Mesendoderm (in vitro differentiated cells): ENCODE results near the gene EDN2.

ENCODE experiments used
- DNase-seq: peaks from one replicate; pipeline ENCODE4 v3.0.0; 2013
- H2AK5ac ChIP-seq: 2 replicates; pipeline ENCODE4 v1.6.1; 2013; ENCODE audit warnings: low read length, inconsistent platforms
- H2BK120ac ChIP-seq: 2 replicates; pipeline ENCODE4 v1.6.1; 2013; ENCODE audit warnings: low read depth, mild to moderate bottlenecking, low read length, moderate library complexity, mixed read lengths
- H2BK15ac ChIP-seq: replicated peaks from 2 replicates; pipeline ENCODE4 v1.6.1; 2013; ENCODE audit warnings: low read depth, mild to moderate bottlenecking, moderate library complexity
- H2BK5ac ChIP-seq: 2 replicates; pipeline ENCODE4 v1.6.1; 2013; ENCODE audit warnings: low read length, inconsistent platforms
- H3K18ac ChIP-seq: 2 replicates; pipeline ENCODE4 v1.6.1; 2013; ENCODE audit warnings: mild to moderate bottlenecking, low read length, mixed read lengths
- H3K23ac ChIP-seq: one replicate; pipeline ENCODE4 v1.6.1; 2013; ENCODE audit warnings: low read length
- H3K27ac ChIP-seq: 2 replicates; pipeline ENCODE4 v1.5.1; 2013; ENCODE audit warnings: low read depth, mild to moderate bottlenecking, inconsistent platforms, low read length, moderate library complexity
- H3K27me3 ChIP-seq: 2 replicates; pipeline ENCODE4 v1.6.1; 2013; ENCODE audit warnings: low read length, control low read depth, mild to moderate bottlenecking, inconsistent platforms; ENCODE audit not compliant: insufficient read depth, poor library complexity
- H3K36me3 ChIP-seq: 2 replicates; pipeline ENCODE4 v1.6.1; 2013; ENCODE audit warnings: low read length, inconsistent platforms; ENCODE audit not compliant: control insufficient read depth, insufficient read depth
- H3K4ac ChIP-seq: one replicate; pipeline ENCODE4 v1.6.1; 2013; ENCODE audit warnings: low read depth, mild to moderate bottlenecking, low read length, moderate library complexity
- H3K4me1 ChIP-seq: 2 replicates; pipeline ENCODE4 v1.6.1; 2013; ENCODE audit warnings: low read depth, low read length, inconsistent platforms; ENCODE audit not compliant: control insufficient read depth
- H3K4me2 ChIP-seq: 2 replicates; pipeline ENCODE4 v1.6.1; 2013; ENCODE audit warnings: low read length
- H3K4me3 ChIP-seq: 2 replicates; pipeline ENCODE4 v1.5.1; 2013; ENCODE audit warnings: mild to moderate bottlenecking, low read length
- H3K56ac ChIP-seq: one replicate; pipeline ENCODE4 v1.6.1; 2013; ENCODE audit warnings: low read length
- H3K79me1 ChIP-seq: 2 replicates; pipeline ENCODE4 v1.6.1; 2013; ENCODE audit warnings: low read length, inconsistent platforms
- H3K79me2 ChIP-seq: 2 replicates; pipeline ENCODE4 v1.6.1; 2013; ENCODE audit warnings: mild to moderate bottlenecking, low read length; ENCODE audit not compliant: control insufficient read depth, insufficient read depth
- H3K9ac ChIP-seq: 2 replicates; pipeline ENCODE4 v1.6.1; 2013; ENCODE audit warnings: low read length, inconsistent platforms
- H4K5ac ChIP-seq: one replicate; pipeline ENCODE4 v1.6.1; 2013; ENCODE audit warnings: low read length
- H4K8ac ChIP-seq: one replicate; pipeline ENCODE4 v1.6.1; 2013; ENCODE audit warnings: low read depth, mild to moderate bottlenecking, control low read depth, low read length, moderate library complexity
- WGBS: extraction: QIAGEN DNeasy Blood & Tissue Kit; methylation state at CpG from one replicate; pipeline ENCODE4 v1.1.7; 2013; ENCODE audit warnings: low lambda C conversion rate, missing lambda C conversion rate; ENCODE audit not compliant: insufficient coverage; ENCODE audit errors: extremely low coverage; 5-methylcytosine and 5-hydroxymethylcytosine counted together

EDN2 gene

GRCh38 chr1:41456847-41457540, 27.5 kb downstream of the EDN2 start:
- Histone ChIP-seq H3K4me1 (no peaks in the 10 kb centered on the region), H3K4me3 (no peak overlapping the region), H3K18ac (no peak overlapping the region), H2BK5ac (no peak overlapping the region), H3K23ac (no peak overlapping the region), H2BK15ac (no peak overlapping the region), H3K56ac (no peak overlapping the region), H4K5ac (no peak overlapping the region), H3K79me2 (no peaks in the 10 kb centered on the region), H2AK5ac (no peak overlapping the region), H4K8ac (no peak overlapping the region), H3K4ac (no peak overlapping the region), H3K27ac (no peak overlapping the region), H3K9ac (no peak overlapping the region), H3K36me3 (no peaks in the 10 kb centered on the region), H2BK120ac (no peak overlapping the region), H3K4me2 (no peak overlapping the region), H3K79me1 (no peaks in the 10 kb centered on the region), H3K27me3 (no peaks in the 10 kb centered on the region)
- no CpG with 5 or more reads among the region's 10 CpGs for WGBS
- DNase-seq, result no peak

- Histone ChIP-seq H3K27me3 (no peaks in the 10 kb centered on the region), H3K27ac (no peak overlapping the region), H2AK5ac (no peak overlapping the region), H2BK15ac (no peak overlapping the region), H3K56ac (no peak overlapping the region), H3K36me3 (no peaks in the 10 kb centered on the region), H3K4ac (no peak overlapping the region), H3K4me2 (no peak overlapping the region), H3K4me3 (no peak overlapping the region), H3K79me2 (no peaks in the 10 kb centered on the region), H3K9ac (no peak overlapping the region), H2BK5ac (no peak overlapping the region), H3K4me1 (no peaks in the 10 kb centered on the region), H3K79me1 (no peaks in the 10 kb centered on the region), H4K5ac (no peak overlapping the region), H3K18ac (no peak overlapping the region), H2BK120ac (no peak overlapping the region), H3K23ac (no peak overlapping the region), H4K8ac (no peak overlapping the region)
- no CpG with 5 or more reads among the region's 8 CpGs for WGBS
- DNase-seq, result no peak
Observed at GRCh38 chr1:41455479-41456332, 28.8 kb downstream of the EDN2 start.

GRCh38 chr1:41454406-41454805, 30.1 kb downstream of the EDN2 start:
- no peak overlapping the region for H3K27ac ChIP-seq
- H4K5ac ChIP-seq, result no peak overlapping the region
- no peak overlapping the region for H2AK5ac ChIP-seq
- H2BK120ac ChIP-seq, result no peak overlapping the region
- H3K4ac ChIP-seq, result no peak overlapping the region
- no peak overlapping the region for H3K18ac ChIP-seq
- H3K27me3 ChIP-seq, result no peaks in the 10 kb centered on the region
- no CpG with 5 or more reads among the region's 6 CpGs for WGBS
- no peak overlapping the region for H3K4me2 ChIP-seq
- H3K56ac ChIP-seq, result no peak overlapping the region
- H3K4me1 ChIP-seq, result peaks cover 4% of the 10 kb centered on the region
- H2BK5ac ChIP-seq, result no peak overlapping the region
- no peaks in the 10 kb centered on the region for H3K36me3 ChIP-seq
- H3K9ac ChIP-seq, result no peak overlapping the region
- DNase-seq, result no peak
- H3K23ac ChIP-seq, result no peak overlapping the region
- H3K4me3 ChIP-seq, result no peak overlapping the region
- H3K79me2 ChIP-seq, result no peaks in the 10 kb centered on the region
- no peak overlapping the region for H2BK15ac ChIP-seq
- no peaks in the 10 kb centered on the region for H3K79me1 ChIP-seq
- H4K8ac ChIP-seq, result no peak overlapping the region

DNA sequence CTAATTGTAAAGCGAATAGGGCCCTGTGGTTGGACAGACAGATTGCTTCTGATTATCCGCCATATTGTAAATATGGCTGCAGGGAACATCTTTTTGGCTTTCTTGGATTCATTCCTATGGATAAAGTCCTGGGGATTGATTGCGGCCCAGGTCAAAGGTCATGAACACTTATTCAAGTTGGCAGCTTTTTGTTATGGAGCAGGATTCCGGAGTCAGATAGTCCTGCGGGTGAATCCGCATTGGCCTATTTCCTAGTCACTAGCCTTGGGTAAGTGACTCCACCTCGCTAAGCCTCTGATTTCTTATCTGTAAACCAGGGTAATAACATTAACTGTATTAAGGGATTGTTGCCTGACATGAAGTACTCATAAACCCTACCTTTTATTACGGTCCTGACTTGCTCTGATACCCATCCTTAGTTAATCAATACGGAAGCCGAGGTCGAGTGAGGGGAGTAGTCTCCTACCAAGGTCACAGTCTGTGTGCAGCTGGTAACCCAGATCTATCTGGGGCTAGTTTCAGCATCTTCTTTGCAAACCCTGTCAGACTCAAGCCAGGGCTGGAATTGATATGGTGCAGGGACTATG, 31.7 kb downstream of the EDN2 start:
- WGBS, result no CpG with 5 or more reads among the region's 11 CpGs

GRCh38 chr1:41450747-41451285, 33.7 kb downstream of the EDN2 start:
- Histone ChIP-seq H3K23ac (no peak overlapping the region), H3K4me1 (peaks cover 4% of the 10 kb centered on the region), H3K56ac (no peak overlapping the region), H3K9ac (no peak overlapping the region), H2AK5ac (no peak overlapping the region), H2BK15ac (no peak overlapping the region), H4K5ac (no peak overlapping the region), H3K36me3 (no peaks in the 10 kb centered on the region), H3K27ac (no peak overlapping the region), H3K79me2 (no peaks in the 10 kb centered on the region), H3K79me1 (no peaks in the 10 kb centered on the region), H3K27me3 (no peaks in the 10 kb centered on the region), H4K8ac (no peak overlapping the region), H3K4ac (no peak overlapping the region), H3K4me2 (no peak overlapping the region), H2BK5ac (no peak overlapping the region), H2BK120ac (no peak overlapping the region), H3K18ac (no peak overlapping the region), H3K4me3 (no peak overlapping the region)
- no CpG with 5 or more reads among the region's 9 CpGs for WGBS
- no peak for DNase-seq

More for the DNA sequence above, 31.7 kb downstream of the EDN2 start:
- Histone ChIP-seq H3K4me1 (peaks cover 4% of the 10 kb centered on the region), H3K23ac (no peak overlapping the region), H3K4me3 (no peak overlapping the region), H3K27ac (no peak overlapping the region), H2BK15ac (no peak overlapping the region), H2BK120ac (no peak overlapping the region), H3K9ac (no peak overlapping the region), H3K36me3 (no peaks in the 10 kb centered on the region), H3K4ac (no peak overlapping the region), H2AK5ac (no peak overlapping the region), H3K4me2 (no peak overlapping the region), H3K18ac (no peak overlapping the region), H3K79me2 (no peaks in the 10 kb centered on the region), H2BK5ac (no peak overlapping the region), H4K8ac (no peak overlapping the region), H4K5ac (no peak overlapping the region), H3K79me1 (no peaks in the 10 kb centered on the region), H3K27me3 (no peaks in the 10 kb centered on the region), H3K56ac (no peak overlapping the region)
- no peak for DNase-seq
